Retinal pigment epithelial cell (primary cell): ENCODE data around the gene PLCG2.

Source experiments
- DNase-seq: peaks from one replicate; pipeline ENCODE4 v3.0.0-alpha.2; 2010; ENCODE audit warnings: low read depth
- H3K4me3 ChIP-seq: 2 replicates; pipeline ENCODE4 v1.5.1; 2011; ENCODE audit warnings: mild to moderate bottlenecking, low read length, control low read depth, moderate library complexity
- TF ChIP-seq, protein P1 (sequence below): conservative IDR thresholded peaks from 2 replicates; pipeline ENCODE4 v1.5.1; 2011; ENCODE audit warnings: low read depth, low read length, control low read depth, inconsistent platforms

PLCG2 gene

DNA sequence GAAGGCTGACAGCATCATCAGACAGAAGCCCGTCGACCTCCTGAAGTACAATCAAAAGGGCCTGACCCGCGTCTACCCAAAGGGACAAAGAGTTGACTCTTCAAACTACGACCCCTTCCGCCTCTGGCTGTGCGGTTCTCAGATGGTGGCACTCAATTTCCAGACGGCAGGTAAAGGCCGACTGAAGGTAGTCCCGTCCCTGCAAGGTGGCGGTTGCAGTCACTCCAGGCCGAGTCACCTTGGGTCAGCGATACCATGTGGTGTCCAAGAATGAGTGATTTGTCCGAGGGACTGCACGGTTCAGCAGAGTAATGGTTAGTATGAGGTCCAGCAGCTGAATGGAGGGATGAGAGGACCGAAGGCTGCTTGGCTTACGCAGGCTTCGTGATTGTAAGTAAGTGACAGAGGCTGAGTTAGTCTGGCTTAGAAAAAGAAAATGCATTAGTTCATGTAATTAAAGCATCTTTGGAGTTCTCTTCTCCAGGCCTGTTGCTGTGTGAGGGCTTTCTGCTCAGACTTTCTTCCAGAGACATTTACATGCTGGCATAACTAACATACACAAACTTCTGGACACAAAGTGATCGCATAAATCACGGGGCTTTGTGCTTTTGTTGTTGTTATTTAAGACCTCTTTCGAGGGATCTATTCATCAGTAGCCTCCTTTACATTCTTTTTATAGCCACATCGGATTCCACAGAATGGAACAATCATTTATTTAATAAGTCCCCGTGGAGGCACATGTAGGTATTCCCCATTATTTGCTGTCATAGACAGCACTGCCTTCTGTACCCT, 157.3 kb downstream of the PLCG2 start:
- H3K4me3 ChIP-seq, result no peak overlapping the region
- no peak for DNase-seq
- TF ChIP-seq, protein P1, sequence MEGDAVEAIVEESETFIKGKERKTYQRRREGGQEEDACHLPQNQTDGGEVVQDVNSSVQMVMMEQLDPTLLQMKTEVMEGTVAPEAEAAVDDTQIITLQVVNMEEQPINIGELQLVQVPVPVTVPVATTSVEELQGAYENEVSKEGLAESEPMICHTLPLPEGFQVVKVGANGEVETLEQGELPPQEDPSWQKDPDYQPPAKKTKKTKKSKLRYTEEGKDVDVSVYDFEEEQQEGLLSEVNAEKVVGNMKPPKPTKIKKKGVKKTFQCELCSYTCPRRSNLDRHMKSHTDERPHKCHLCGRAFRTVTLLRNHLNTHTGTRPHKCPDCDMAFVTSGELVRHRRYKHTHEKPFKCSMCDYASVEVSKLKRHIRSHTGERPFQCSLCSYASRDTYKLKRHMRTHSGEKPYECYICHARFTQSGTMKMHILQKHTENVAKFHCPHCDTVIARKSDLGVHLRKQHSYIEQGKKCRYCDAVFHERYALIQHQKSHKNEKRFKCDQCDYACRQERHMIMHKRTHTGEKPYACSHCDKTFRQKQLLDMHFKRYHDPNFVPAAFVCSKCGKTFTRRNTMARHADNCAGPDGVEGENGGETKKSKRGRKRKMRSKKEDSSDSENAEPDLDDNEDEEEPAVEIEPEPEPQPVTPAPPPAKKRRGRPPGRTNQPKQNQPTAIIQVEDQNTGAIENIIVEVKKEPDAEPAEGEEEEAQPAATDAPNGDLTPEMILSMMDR, result no peak

DNA sequence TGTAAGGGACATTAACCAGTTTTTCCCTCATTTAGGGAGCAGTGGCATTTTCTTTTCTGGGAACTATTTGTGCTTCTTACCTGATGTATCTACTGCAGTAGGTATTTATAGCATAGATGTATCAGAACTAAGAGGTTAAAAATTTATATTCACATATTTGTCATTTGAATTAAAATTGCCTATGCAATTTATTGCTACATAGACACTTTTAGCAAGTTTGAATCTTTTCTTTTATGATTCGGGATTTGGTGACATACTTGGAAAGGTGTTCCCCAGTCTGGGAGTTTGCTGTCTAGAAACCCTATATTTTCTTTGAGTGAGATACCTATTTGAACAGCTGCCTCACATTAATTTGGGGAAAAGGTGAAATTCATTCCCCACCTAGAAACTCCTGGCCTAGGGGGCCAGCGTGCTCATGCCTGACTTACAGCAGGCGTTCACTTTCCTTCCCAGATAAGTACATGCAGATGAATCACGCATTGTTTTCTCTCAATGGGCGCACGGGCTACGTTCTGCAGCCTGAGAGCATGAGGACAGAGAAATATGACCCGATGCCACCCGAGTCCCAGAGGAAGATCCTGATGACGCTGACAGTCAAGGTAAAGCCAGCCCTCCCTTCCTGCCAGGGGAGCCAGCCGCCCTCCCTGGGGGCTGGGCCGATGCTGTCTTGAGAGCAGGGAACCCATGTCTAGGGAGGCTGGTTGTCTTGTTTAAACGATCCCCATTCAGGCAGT, 158.4 kb downstream of the PLCG2 start:
- DNase-seq, result no peak
- H3K4me3 ChIP-seq, result no peak overlapping the region

DNA sequence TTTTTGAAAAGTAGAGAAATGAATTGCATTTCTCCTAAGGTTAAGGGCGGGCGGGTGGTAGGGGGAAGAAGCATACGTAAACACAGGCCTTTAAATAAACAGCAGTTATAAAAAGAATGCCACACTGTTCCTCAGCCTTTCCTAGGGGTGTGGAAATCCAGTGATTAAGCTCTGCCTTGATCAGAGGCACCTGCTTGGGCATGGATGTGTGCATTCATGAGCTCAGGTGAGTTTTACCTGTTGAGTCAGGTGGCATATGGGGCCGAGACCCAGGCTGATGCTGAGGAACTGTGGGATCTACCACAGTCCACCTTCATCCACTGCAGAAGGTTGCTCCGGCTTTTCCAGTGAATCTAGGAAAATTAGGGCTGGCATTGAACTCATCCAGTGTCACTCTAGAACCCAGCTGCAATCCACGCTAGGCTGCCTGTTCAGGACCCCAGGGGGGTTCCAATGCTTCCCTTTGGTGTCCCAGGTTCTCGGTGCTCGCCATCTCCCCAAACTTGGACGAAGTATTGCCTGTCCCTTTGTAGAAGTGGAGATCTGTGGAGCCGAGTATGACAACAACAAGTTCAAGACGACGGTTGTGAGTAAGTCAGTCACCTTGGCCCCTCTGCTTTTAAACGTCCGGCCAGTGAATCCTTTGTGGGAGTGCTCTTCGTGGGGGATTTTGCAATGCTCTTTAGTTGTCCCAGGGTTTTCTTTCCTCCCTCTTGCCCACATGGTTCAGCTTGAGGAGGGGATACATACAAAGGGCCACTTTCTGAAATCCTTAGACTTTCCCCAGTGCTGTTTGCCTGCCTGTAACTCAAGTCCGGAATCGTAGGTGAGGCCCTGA, 159.5 kb downstream of the PLCG2 start:
- TF ChIP-seq, protein P1, result no peak
- DNase-seq, result no peak
- no peak overlapping the region for H3K4me3 ChIP-seq

More for the DNA sequence above, 158.4 kb downstream of the PLCG2 start:
- TF ChIP-seq, protein P1, result no peak

DNA sequence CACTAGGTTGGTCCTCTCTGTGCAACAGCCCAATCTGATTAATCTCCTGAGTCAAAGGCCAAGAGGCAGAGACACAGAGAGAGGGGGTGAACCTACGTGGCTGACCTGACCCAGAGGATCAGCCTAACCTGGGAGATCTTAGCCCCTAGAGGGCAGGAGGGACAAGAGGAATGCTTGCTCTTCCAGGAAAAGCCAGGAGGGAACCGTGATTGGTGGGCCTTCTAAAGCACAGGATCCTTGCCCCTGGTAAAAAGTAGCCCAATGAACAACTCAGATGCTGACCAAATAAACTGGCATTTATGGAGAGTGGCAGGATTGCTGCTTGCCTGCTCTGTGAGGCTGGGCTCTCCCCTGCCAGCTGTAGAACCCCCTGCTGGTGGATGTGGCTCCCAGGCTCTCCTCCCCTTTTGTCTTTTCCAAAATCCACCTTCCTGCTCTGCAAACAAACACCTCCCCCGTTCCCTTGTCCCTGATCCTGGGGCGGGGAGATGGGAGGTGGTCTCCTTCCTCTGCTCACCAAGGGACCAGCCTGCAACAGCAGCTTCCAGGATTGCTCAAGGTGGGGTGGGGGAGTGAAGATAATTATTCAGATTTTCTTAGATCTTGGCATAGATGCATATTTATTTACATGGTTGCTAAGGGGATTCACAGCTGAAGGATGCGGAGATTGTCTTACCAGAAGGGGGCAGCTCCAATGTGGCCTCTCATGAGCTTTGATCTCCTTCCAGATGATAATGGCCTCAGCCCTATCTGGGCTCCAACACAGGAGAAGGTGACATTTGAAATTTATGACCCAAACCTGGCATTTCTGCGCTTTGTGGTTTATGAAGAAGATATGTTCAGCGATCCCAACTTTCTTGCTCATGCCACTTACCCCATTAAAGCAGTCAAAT, 160.3 kb downstream of the PLCG2 start:
- H3K4me3 ChIP-seq, result no peak overlapping the region
- TF ChIP-seq, protein P1, result peak; percentile 24
- no peak for DNase-seq

DNA sequence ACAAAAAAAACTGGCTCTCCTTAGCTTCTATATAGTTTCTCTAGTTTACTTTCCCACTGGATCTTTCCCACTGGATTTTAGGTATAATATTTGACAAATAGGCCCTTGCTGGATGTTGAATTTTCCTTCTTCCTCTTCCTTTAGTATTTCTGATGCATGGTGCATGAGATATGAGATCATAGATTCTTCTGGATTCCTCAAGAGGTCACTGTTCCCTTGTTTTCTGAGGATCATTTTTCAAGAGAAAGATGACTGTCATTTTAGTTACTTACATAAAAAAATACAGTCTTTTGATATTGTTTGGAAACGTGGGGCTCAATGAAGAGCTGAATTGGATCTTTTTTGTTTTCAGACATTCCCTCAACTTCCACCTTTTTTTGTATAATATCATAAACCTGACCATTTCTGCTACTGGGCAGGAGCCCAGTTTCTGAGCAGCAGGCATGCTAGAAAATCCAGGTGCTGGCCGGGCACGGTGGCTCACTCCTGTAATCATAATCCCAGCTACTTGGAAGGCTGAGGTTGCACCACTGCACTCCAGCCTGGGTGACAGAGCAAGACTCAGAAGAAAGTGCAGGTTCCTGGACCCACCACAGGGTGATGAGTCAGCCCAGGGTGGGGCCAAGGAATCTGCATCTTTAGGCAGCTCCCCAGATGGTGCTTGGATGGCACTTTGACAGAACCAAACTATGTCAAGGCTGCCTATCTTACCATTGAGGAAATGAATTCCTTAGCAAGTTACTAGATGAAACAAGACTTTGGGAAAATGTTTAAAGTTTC, 161.9 kb downstream of the PLCG2 start:
- no peak overlapping the region for H3K4me3 ChIP-seq
- TF ChIP-seq, protein P1, result peak; percentile 59
- peak; percentile 57 for DNase-seq
